Left ventricle myocardium superior (tissue), 1 donor: ENCODE data around the gene METTL25B. TPM values are rescaled to one million over a fixed set of nuclear protein-coding genes. Genes with fewer than 3 reads are reported as not detected.
A peak's percentile ranks its signal among the peaks of the same experiment; 100 is the strongest.

Source experiments
- ATAC-seq: fragments of 200-7000 bp; cut with Tn5 transposase; one replicate; pipeline ENCODE4 v1.9.1; 2020; ENCODE audit warnings: mild to moderate bottlenecking, moderate library complexity
- DNase-seq: peaks from one replicate; pipeline ENCODE4 v3.0.0-alpha.2; 2020
- intact Hi-C: fragments of 100-400 bp; cut with micrococcal nuclease; formaldehyde crosslinking; loops from one replicate; pipeline ENCODE4 v1.11.0; 2022
- total RNA-seq: library from RNA; stranded (reverse); fragmentation: NEBNext Ultra II Directional; extraction: Animal tissue kit (Norgen Biotek cat#: 25700); gene quantifications from one replicate; pipeline ENCODE4 v1.2.1, GENCODE V29; 2021
- donor health status: DM: no; HTN: yes; CAD: no; lungs with severe emphysema.

Gene METTL25B
- total RNA-seq, 1 donor from 2014 or later: 14.7 TPM

GRCh38 chr1:156697481-156697880, 30.8 kb upstream of the METTL25B start:
- intact Hi-C loops: no loop called here

GRCh38 chr1:156698995-156699394, 29.3 kb upstream of the METTL25B start:
- intact Hi-C loops: no loop called here
- DNase-seq: no peak
- ATAC-seq: no peak

More at GRCh38 chr1:156697481-156697880, 30.8 kb upstream of the METTL25B start:
- no peak for ATAC-seq
- DNase-seq: no peak

GRCh38 chr1:156700736-156701531, 27.3 kb upstream of the METTL25B start:
- ATAC-seq: no peak
- intact Hi-C loops: no loop called here
- no peak for DNase-seq

- ATAC-seq (no peak), DNase-seq (no peak)
- intact Hi-C loops: no loop called here
Measured at GRCh38 chr1:156703336-156703735, 24.9 kb upstream of the METTL25B start.

- no peak for ATAC-seq
Measured at GRCh38 chr1:156703741-156704140, 24.5 kb upstream of the METTL25B start.

GRCh38 chr1:156704166-156704711, 24.0 kb upstream of the METTL25B start:
- ATAC-seq: no peak
- DNase-seq: no peak

More at GRCh38 chr1:156703741-156704140, 24.5 kb upstream of the METTL25B start:
- DNase-seq: no peak
- intact Hi-C loops: no loop called here

GRCh38 chr1:156704930-156705320, 23.3 kb upstream of the METTL25B start:
- intact Hi-C loops: no loop called here
- ATAC-seq (no peak), DNase-seq (peak; percentile 49)

More at GRCh38 chr1:156704166-156704711, 24.0 kb upstream of the METTL25B start:
- intact Hi-C loops: no loop called here

GRCh38 chr1:156705321-156705917, 22.9 kb upstream of the METTL25B start, which contains the start of gene CRABP2:
TSS of gene CRABP2 (minus strand) at chr1:156705583. CDS start at chr1:156705446, 137 bp downstream.
- intact Hi-C loops: no loop called here
- peak; percentile 4 for ATAC-seq
- peak; percentile 45 for DNase-seq

GRCh38 chr1:156705918-156706656, 22.2 kb upstream of the METTL25B start:
- DNase-seq: peak; percentile 79
- ATAC-seq: peak; percentile 66
- intact Hi-C loops: no loop called here

GRCh38 chr1:156706657-156707416, 21.4 kb upstream of the METTL25B start:
- intact Hi-C loops: no loop called here
- peak; percentile 78 for ATAC-seq
- peak; percentile 78 for DNase-seq

- DNase-seq: no peak
- no peak for ATAC-seq
- intact Hi-C loops: no loop called here
Measured at GRCh38 chr1:156707417-156708217, 20.7 kb upstream of the METTL25B start.

GRCh38 chr1:156708218-156708661, 20.0 kb upstream of the METTL25B start:
- DNase-seq (no peak), ATAC-seq (no peak)
- intact Hi-C loops: no loop called here

GRCh38 chr1:156709031-156709430, 19.2 kb upstream of the METTL25B start:
- no peak for ATAC-seq
- DNase-seq: no peak
- intact Hi-C loops: no loop called here

- intact Hi-C loops: no loop called here
- peak; percentile 77 for DNase-seq
- peak; percentile 74 for ATAC-seq
Measured at GRCh38 chr1:156709757-156710489, 18.3 kb upstream of the METTL25B start.

- no peak for DNase-seq
- intact Hi-C loops: no loop called here
- no peak for ATAC-seq
Measured at GRCh38 chr1:156711011-156711817, 17.1 kb upstream of the METTL25B start.

- intact Hi-C loops: no loop called here
- no peak for DNase-seq
- ATAC-seq: no peak
Measured at GRCh38 chr1:156712626-156713025, 15.6 kb upstream of the METTL25B start.

GRCh38 chr1:156714830-156715229, 13.4 kb upstream of the METTL25B start:
- no peak for DNase-seq
- intact Hi-C loops: no loop called here
- ATAC-seq: no peak
